ENCODE measurements around the gene CALHM6. TPM values are rescaled to one million over a fixed set of nuclear protein-coding genes. Genes with fewer than 3 reads are reported as not detected.
A peak's percentile ranks its signal among the peaks of the same experiment; 100 is the strongest.

CALHM6 gene
- total and polyA plus RNA-seq, 2 of the 8 experiments (the other 6 are each of a cell fraction or from before 2014, with no cell fraction given), result 0.93 to 1.8 TPM

- Histone ChIP-seq H3K18ac (ENCODE audit: extremely low read depth, low read length) (0 out of 2 replicates have a peak overlapping the region, but pooled peaks have one; percentile 12), H3K9me3 (ENCODE audit: insufficient read depth in 2 of 2, low read depth in 1 of 2, low read length in 1 of 2) (no peaks in the 10 kb centered on the region), H3K27ac (ENCODE audit: low read depth, low read length) (no peak overlapping the region), H3K4me3 (ENCODE audit: extremely low read depth in 1 of 4, insufficient read depth in 2 of 4, low read depth in 3 of 4, low read length in 4 of 4) (no peak overlapping the region), H3K23ac (ENCODE audit: insufficient read length) (no peak overlapping the region), H3K4me2 (ENCODE audit: insufficient read depth in 1 of 2, low read depth in 2 of 2, low read length in 2 of 2) (no peak overlapping the region), H2BK5ac (ENCODE audit: low read depth, low read length) (no peak overlapping the region), H3K36me3 (ENCODE audit: control insufficient read depth in 2 of 4, insufficient read depth in 4 of 4, low read length in 3 of 4) (peaks cover 0 to 15% (median 5%) of the 10 kb centered on the region in 4 experiments; a peak in 6 of 8 replicates), H4K8ac (ENCODE audit: extremely low read depth, insufficient read depth, low read length) (no peak overlapping the region), H4K91ac (replicated peaks; ENCODE audit: insufficient read length, low read length) (no peak overlapping the region), H2AK5ac (ENCODE audit: low read depth, low read length) (no peak overlapping the region), H3K4me1 (replicated peaks in 1 of 4; ENCODE audit: control insufficient read depth in 3 of 4, insufficient read depth in 4 of 4, low read length in 3 of 4) (peaks cover 0 to 12% (median 4%) of the 10 kb centered on the region in 4 experiments; a peak in 3 of 7 replicates), H4K5ac (ENCODE audit: insufficient read length, low read depth, low read length) (no peak overlapping the region), H2BK20ac (ENCODE audit: low read length) (no peak overlapping the region), H2AFZ (ENCODE audit: low read length) (no peak overlapping the region), H2BK15ac (ENCODE audit: low read length) (no peak overlapping the region), H3K79me1 (ENCODE audit: low read depth, low read length) (no peaks in the 10 kb centered on the region), H3K23me2 (ENCODE audit: low read depth, low read length) (no peaks in the 10 kb centered on the region), H3K56ac (replicated peaks; ENCODE audit: insufficient read length, low read depth, low read length) (no peak overlapping the region), H3K79me2 (ENCODE audit: control insufficient read depth in 1 of 2, insufficient read depth in 2 of 2, low read length in 2 of 2) (peaks cover 0 to 4% of the 10 kb centered on the region in 2 experiments; a peak in 2 of 4 replicates), H2BK120ac (replicated peaks; ENCODE audit: low read depth, low read length) (no peak overlapping the region), H3K14ac (ENCODE audit: insufficient read length) (no peak overlapping the region), H3K9ac (replicated peaks in 1 of 4; ENCODE audit: extremely low read depth in 1 of 4, low read depth in 3 of 4, low read length in 3 of 4) (no peak overlapping the region), H4K20me1 (replicated peaks in 1 of 2; ENCODE audit: control insufficient read depth in 1 of 2, insufficient read depth in 2 of 2, low read length in 2 of 2) (no peaks in the 10 kb centered on the region), H3K4ac (replicated peaks; ENCODE audit: insufficient read length, low read depth, low read length) (no peak overlapping the region), H2BK12ac (ENCODE audit: low read depth, low read length) (no peak overlapping the region), H3K27me3 (replicated peaks in 1 of 4; ENCODE audit: control insufficient read depth in 3 of 4, extremely low read depth in 1 of 4, insufficient read depth in 3 of 4, low read length in 3 of 4) (no peaks in the 10 kb centered on the region)
- DNase-seq (ENCODE audit: low read depth in 1 of 2, low spot score in 2 of 2), result no peak
- no peak for FAIRE-seq
- CTCF ChIA-PET (ENCODE audit: partially characterized antibody), result interaction anchor here (1.9 to 2.5 kb wide), 2 partner anchors 16 to 141 kb away, joined by 6 to 9 read pairs; no protein-coding TSS in a partner anchor
- POLR2A ChIA-PET (ENCODE audit: partially characterized antibody), result interaction anchor here (1.3 to 1.5 kb wide), 2 partner anchors 28 to 56 kb away, joined by 3 to 4 read pairs; no protein-coding TSS in a partner anchor
- 96% methylated on average over 2 of the region's 2 CpGs; no CpG with 5 or more reads in 1 of the 2 experiments for WGBS, 2 experiments (ENCODE audit: extremely low coverage in 1 of 2, insufficient coverage in 1 of 2, insufficient read length in 1 of 2, insufficient replicate concordance in 2 of 2, low coverage in 1 of 2, low lambda C conversion rate in 2 of 2, missing lambda C conversion rate in 1 of 2)
- TF ChIP-seq CBX8 (IDR thresholded peaks at IDR 0.05; ENCODE audit: borderline replicate concordance, low read depth, low read length) (no peak), RFX5 (IDR thresholded peaks at IDR 0.05; ENCODE audit: borderline replicate concordance, low read depth, low read length) (no peak), CTBP2 (IDR thresholded peaks at IDR 0.05; ENCODE audit: borderline replicate concordance, insufficient read depth, insufficient read length, low read length) (no peak), TEAD4 (IDR thresholded peaks at IDR 0.05; ENCODE audit: low read depth, low read length) (no peak), MAFK (IDR thresholded peaks at IDR 0.05; ENCODE audit: low read depth, low read length) (no peak), MAX (IDR thresholded peaks at IDR 0.05) (no peak), YY1 (IDR thresholded peaks at IDR 0.05; ENCODE audit: low read depth, low read length) (no peak), SAP30 (IDR thresholded peaks at IDR 0.05; ENCODE audit: insufficient read depth, insufficient replicate concordance, low read length) (no peak), HDAC2 (IDR thresholded peaks at IDR 0.05; ENCODE audit: borderline replicate concordance in 1 of 2, low read depth in 2 of 2, low read length in 2 of 2) (no peak), KDM5A (IDR thresholded peaks at IDR 0.05; ENCODE audit: low read length) (no peak), SIN3A (conservative IDR thresholded peaks at IDR 0.05 in 1 of 2, IDR thresholded peaks at IDR 0.05 in 1 of 2; ENCODE audit: low read depth in 1 of 2, low read length in 2 of 2) (no peak)
Observed at GRCh38 chr6:116429111-116429510, 32.1 kb upstream of the CALHM6 start.

Measured in H1 (cell line).